Endothelial cell of umbilical vein (primary cell): ENCODE results near the gene TRPC3. TPM values are rescaled to one million over a fixed set of nuclear protein-coding genes. Genes with fewer than 3 reads are reported as not detected.

Experiments
- BruUV-seq: library from RNA; stranded (reverse); fragments of 400-500 nt; replicated peaks from 2 replicates; lab custom pipeline; 2021; lab: Mats Ljungman, UMichigan
- CTCF ChIA-PET: fragments of 300-600, 350-600 bp; sonication (Branson Sonifier 250); formaldehyde crosslinking; loops from one replicate; lab custom pipeline; 2021; ENCODE audit warnings: antibody characterized with exemption, inconsistent platforms; lab: Charles Lee
- POLR2A ChIA-PET: fragments of 300-600, 350-600 bp; sonication (Branson Sonifier 250); formaldehyde crosslinking; loops from one replicate; lab custom pipeline; 2021; ENCODE audit warnings: antibody characterized with exemption, inconsistent platforms; lab: Charles Lee
- DNase-seq: peaks from one replicate; pipeline ENCODE4 v3.0.0-alpha.2; 2011; ENCODE audit warnings: low read depth, low spot score
- FAIRE-seq: peaks from 2 replicates; lab custom pipeline; 2011; peaks lifted over from hg19 to GRCh38; lab: Jason Lieb, UNC
- H2AFZ ChIP-seq: 2 replicates; pipeline ENCODE4 v1.6.0; 2012; ENCODE audit warnings: low read depth, low read length, control low read depth, inconsistent platforms
- H3K27ac ChIP-seq: 2 replicates; pipeline ENCODE4 v1.5.1; 2011; ENCODE audit warnings: low read depth, mild to moderate bottlenecking, control low read depth, low read length, moderate library complexity; ENCODE audit not compliant: insufficient read depth
- H3K27me3 ChIP-seq, 2 experiments: 2 replicates each; pipeline versions ENCODE4 v1.6.0 to v1.6.1; 2011; ENCODE audit warnings: low read length in 2 of 2, mixed read lengths in 1 of 2; ENCODE audit not compliant: control insufficient read depth in 2 of 2, insufficient read depth in 2 of 2
- H3K36me3 ChIP-seq, 2 experiments: 2 replicates in 1 of 2; 3 replicates in 1 of 2; pipeline ENCODE4 v1.5.1; 2011; ENCODE audit warnings: low read length in 2 of 2, mild to moderate bottlenecking in 1 of 2, moderate library complexity in 1 of 2; ENCODE audit not compliant: control insufficient read depth in 2 of 2, insufficient read depth in 2 of 2; ENCODE audit errors: extremely low read depth in 1 of 2
- H3K4me1 ChIP-seq: 3 replicates; pipeline ENCODE4 v1.5.1; 2011; ENCODE audit warnings: mild to moderate bottlenecking, low read length; ENCODE audit not compliant: control insufficient read depth, insufficient read depth; ENCODE audit errors: extremely low read depth
- H3K4me2 ChIP-seq: 2 replicates; pipeline ENCODE4 v1.6.1; 2011; ENCODE audit warnings: low read length, control low read depth, mixed read lengths; ENCODE audit not compliant: insufficient read depth
- H3K4me3 ChIP-seq, 3 experiments: fragments of 200-600 bp in 1 of 3; sonication (generic), shearing (Covaris generic) in 1 of 3; replicated peaks in 1 of 3; 2 replicates each; pipeline ENCODE4 v1.5.1; 2011 to 2016; ENCODE audit warnings: control low read depth in 3 of 3, low read length in 3 of 3, mild to moderate bottlenecking in 2 of 3, inconsistent platforms in 1 of 3, low read depth in 1 of 3, moderate library complexity in 1 of 3; ENCODE audit not compliant: insufficient read depth in 1 of 3
- H3K79me2 ChIP-seq: 2 replicates; pipeline ENCODE4 v1.6.0; 2012; ENCODE audit warnings: low read length, inconsistent platforms; ENCODE audit not compliant: control insufficient read depth, insufficient read depth
- H3K9ac ChIP-seq: replicated peaks from 2 replicates; pipeline ENCODE3; 2011; ENCODE audit warnings: low read length, control low read depth; ENCODE audit not compliant: insufficient read depth; ENCODE audit errors: extremely low read depth
- H3K9me1 ChIP-seq: replicated peaks from 3 replicates; pipeline ENCODE4 v1.6.0; 2011; ENCODE audit warnings: mild to moderate bottlenecking, low read length; ENCODE audit not compliant: control insufficient read depth, insufficient read depth; ENCODE audit errors: extremely low read depth
- H3K9me3 ChIP-seq: replicated peaks from 2 replicates; pipeline ENCODE4 v1.5.1; 2012; ENCODE audit warnings: low read length, inconsistent platforms; ENCODE audit not compliant: control insufficient read depth, insufficient read depth
- H4K20me1 ChIP-seq: replicated peaks from 2 replicates; pipeline ENCODE3; 2011; ENCODE audit warnings: mild to moderate bottlenecking, low read length; ENCODE audit not compliant: control insufficient read depth, insufficient read depth; ENCODE audit errors: extremely low read depth
- CTCF ChIP-seq, 2 donors: IDR thresholded peaks; 1 replicate in 1 of 2; 2 replicates in 1 of 2; pipeline ENCODE4 v1.5.1; 2011; ENCODE audit warnings: low read length in 2 of 2, mild to moderate bottlenecking in 2 of 2, moderate library complexity in 2 of 2, control low read depth in 1 of 2, inconsistent platforms in 1 of 2, low read depth in 1 of 2; ENCODE audit not compliant: insufficient read depth in 1 of 2; ENCODE audit errors: extremely low read depth in 1 of 2
- EZH2 ChIP-seq: IDR thresholded peaks from 2 replicates; pipeline ENCODE4 v1.6.1; 2012; ENCODE audit warnings: borderline replicate concordance, low read depth, mild to moderate bottlenecking, moderate library complexity, low read length, inconsistent platforms; ENCODE audit not compliant: severe bottlenecking
- FOS ChIP-seq: IDR thresholded peaks from 2 replicates; pipeline ENCODE4 v1.6.1; 2011; ENCODE audit warnings: mild to moderate bottlenecking, low read length, moderate library complexity, borderline replicate concordance; ENCODE audit not compliant: insufficient read depth
- GATA2 ChIP-seq: IDR thresholded peaks from 2 replicates; pipeline ENCODE4 v1.7.0; 2011; ENCODE audit warnings: low read depth, mild to moderate bottlenecking, moderate library complexity, mixed read lengths, low read length; ENCODE audit not compliant: insufficient read length, insufficient read depth
- JUN ChIP-seq: IDR thresholded peaks from 2 replicates; pipeline ENCODE4 v1.6.1; 2011; ENCODE audit warnings: borderline replicate concordance, low read depth; ENCODE audit not compliant: insufficient read length, insufficient read depth
- MAX ChIP-seq: IDR thresholded peaks from 2 replicates; pipeline ENCODE4 v1.6.1; 2011; ENCODE audit not compliant: insufficient read depth, insufficient read length
- MYC ChIP-seq: IDR thresholded peaks from one replicate; pipeline ENCODE4 v1.6.1; 2011; ENCODE audit warnings: mild to moderate bottlenecking, low read depth, low read length
- POLR2A ChIP-seq: IDR thresholded peaks from 2 replicates; pipeline ENCODE4 v1.6.1; 2012; ENCODE audit warnings: low read depth, mild to moderate bottlenecking, control low read depth, low read length
- POLR2AphosphoS5 ChIP-seq: IDR thresholded peaks from 2 replicates; pipeline ENCODE4 v1.6.1; 2012; ENCODE audit warnings: low read depth, mild to moderate bottlenecking, control low read depth, low read length, moderate library complexity; ENCODE audit not compliant: insufficient read depth
- dilution Hi-C: fragments of 300-500 bp; cut with MboI; formaldehyde crosslinking; loops from one replicate; pipeline ENCODE4 v1.15.0; 2019; ENCODE audit warnings: low sequenced_read_pairs; ENCODE audit not compliant: extremely low pct_ligation_motif_present
- intact Hi-C: fragments of 100-400 bp; cut with micrococcal nuclease; formaldehyde crosslinking; loops from one replicate; pipeline ENCODE4 v1.10.0; 2022
- polyA plus RNA-seq, 4 experiments: library from polyadenylated mRNA; depleted of rRNA in 3 of 4; stranded (reverse) in 3 of 4; unstranded in 1 of 4; fragments of >200 nt; gene quantifications; 2 replicates each; pipeline versions ENCODE4 v1.2.1 to v1.2.3, GENCODE V29; 2011 to 2012; ENCODE audit warnings: missing spikeins in 1 of 4
- total RNA-seq: library from RNA; stranded (reverse); gene quantifications from 2 replicates; pipeline ENCODE4 v1.2.3, GENCODE V29; 2021

The TRPC3 gene
- total and polyA plus RNA-seq, 2 donors (not counting 3 experiments of a cell fraction or from before 2014, with no cell fraction given): not detected

- CTCF ChIA-PET: interaction anchor here (1.5 to 2.8 kb wide), 3 partner anchors 8 to 578 kb away, joined by 5 to 8 read pairs (median 7); no protein-coding TSS in a partner anchor
- dilution Hi-C loops: no loop called here
- no peaks in the 10 kb centered on the region for H3K36me3 ChIP-seq
- FAIRE-seq (no peak), DNase-seq (no peak)
- no peak for TF ChIP-seq POLR2A
- TF ChIP-seq FOS: no peak
- no peak for TF ChIP-seq GATA2
- TF ChIP-seq CTCF (IDR thresholded peaks at IDR 0.05; ENCODE audit: extremely low read depth in 1 of 2, insufficient read depth in 1 of 2, low read depth in 1 of 2, low read length in 2 of 2): no peak
- TF ChIP-seq MYC: no peak
- no peak for TF ChIP-seq POLR2AphosphoS5
- TF ChIP-seq EZH2: no peak
- TF ChIP-seq JUN: no peak
- TF ChIP-seq MAX: no peak
- H3K9me1 ChIP-seq: no peaks in the 10 kb centered on the region
- H3K27ac ChIP-seq: no peak overlapping the region
- no TSS peak for BruUV-seq
- H3K4me1 ChIP-seq: no peaks in the 10 kb centered on the region
- H3K27me3 ChIP-seq: peaks cover 2 to 11% of the 10 kb centered on the region in 2 experiments
- H3K9me3 ChIP-seq: no peaks in the 10 kb centered on the region
- H4K20me1 ChIP-seq: no peaks in the 10 kb centered on the region
- H3K9ac ChIP-seq: no peak overlapping the region
- H3K4me3 ChIP-seq: no peak overlapping the region
- H3K79me2 ChIP-seq: no peaks in the 10 kb centered on the region
- intact Hi-C loops: no loop called here
- POLR2A ChIA-PET: no interaction called here
- no peak overlapping the region for H2AFZ ChIP-seq
- no peak overlapping the region for H3K4me2 ChIP-seq
Measured at GRCh38 chr4:121998024-121998423, 46.2 kb upstream of the TRPC3 start.
